ELR (cell line): Measurements from ENCODE around the gene NLGN4X.
"Not testable (repeated sequence)": the region's sequence is repeated elsewhere in the genome, so short reads cannot be mapped to it uniquely, and the experiment has no call there.

Experiments used
- DNase-seq: peaks from one replicate; pipeline ENCODE4 v3.0.0-alpha.2; 2015; ENCODE audit warnings: low read depth

Gene NLGN4X

DNA sequence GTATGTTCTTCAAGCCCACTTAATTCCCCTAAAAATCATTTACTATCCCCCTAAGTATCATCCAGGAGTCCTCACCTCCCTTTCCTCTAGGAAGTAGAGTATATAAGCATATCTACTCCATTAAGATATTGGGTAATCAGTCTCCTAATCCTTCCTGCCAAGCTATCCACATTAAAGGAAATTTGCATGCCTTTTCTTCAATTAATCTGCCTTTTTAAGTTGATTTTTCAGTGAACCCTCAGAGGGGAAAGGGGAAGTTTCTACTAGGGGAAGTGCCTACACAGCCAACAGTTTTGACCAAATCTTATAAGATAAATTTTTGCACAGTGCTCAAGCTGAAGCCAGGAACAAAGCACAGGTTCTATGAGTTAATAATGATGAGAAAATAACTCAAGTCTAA lies 222.8 kb downstream of the NLGN4X start:
- no peak for DNase-seq

DNA sequence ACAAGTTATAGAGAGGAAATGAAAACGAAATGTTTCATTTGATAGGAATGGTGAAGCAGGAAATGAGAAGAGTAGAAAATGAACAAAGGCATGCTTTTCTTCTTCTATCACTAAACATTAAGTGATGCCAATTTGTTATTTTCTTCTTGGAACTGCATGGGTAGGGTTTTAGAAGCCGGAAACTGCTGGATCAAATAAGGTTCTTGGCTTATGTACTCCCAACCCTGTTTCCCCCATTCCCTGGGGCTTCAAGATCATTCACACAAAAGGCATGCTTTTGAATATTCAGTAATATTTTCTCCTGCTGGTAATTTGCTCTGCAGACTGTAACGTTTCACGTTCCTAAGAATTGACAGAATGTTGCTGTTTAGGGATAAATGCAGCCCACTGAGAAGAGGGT lies 224.1 kb downstream of the NLGN4X start:
- no peak for DNase-seq

DNA sequence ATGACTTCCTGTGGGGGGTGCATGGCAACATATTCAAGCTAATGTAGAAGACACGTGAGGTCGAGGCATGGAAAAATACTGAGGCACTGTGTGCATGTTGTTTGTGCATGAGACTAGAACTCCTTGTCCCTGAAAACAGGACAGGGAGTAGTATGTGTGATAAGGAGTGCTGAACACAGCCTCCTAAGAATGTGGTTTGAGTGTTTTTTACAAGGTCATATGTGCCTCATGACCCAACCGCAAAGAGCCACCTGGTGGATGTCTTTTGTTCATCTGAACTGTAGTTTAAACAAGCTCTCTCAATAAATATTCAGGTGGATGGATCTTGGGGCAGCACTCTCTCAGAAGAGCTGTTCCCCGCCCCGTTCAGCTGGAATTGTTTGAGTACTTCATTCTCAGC lies 226.6 kb downstream of the NLGN4X start:
- DNase-seq: no peak

DNA sequence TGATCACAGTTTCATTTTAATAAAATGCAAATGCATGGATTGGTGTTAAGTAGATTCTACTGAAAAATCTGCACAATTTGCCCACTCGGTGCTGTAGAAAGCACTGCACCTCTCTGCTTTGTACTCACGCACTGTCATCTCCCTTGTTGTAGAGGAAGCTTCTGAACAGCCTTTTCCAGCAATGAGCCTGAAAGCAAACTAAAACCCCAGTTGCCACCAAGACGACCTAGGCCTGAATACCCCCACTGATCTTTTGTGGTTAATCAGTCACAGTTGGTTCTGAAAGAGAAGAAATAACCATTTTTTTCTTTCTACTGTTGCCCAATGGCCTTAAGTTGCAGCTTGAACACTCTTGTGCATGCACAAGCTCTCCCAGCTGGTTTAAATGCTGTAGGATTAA lies 229.8 kb downstream of the NLGN4X start:
- no peak for DNase-seq

DNA sequence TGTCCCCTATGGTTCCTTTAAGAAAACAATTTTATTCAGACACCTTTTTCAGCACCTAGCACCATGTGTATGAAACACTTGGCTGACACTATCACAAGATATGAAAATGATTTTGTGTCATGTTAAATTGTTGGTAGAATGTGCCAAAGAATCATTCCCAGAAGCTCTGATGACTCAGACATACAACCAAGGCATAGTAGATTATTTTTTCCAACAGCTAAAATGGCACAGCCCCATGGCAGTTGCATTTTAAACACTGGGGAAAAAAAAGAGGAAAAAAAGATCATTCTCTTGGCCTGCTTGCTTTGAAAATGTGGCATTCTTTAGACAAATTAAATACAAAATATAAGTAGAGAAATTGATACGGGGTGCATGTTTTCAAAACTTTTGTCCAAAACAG lies 230.2 kb downstream of the NLGN4X start:
- DNase-seq: no peak

DNA sequence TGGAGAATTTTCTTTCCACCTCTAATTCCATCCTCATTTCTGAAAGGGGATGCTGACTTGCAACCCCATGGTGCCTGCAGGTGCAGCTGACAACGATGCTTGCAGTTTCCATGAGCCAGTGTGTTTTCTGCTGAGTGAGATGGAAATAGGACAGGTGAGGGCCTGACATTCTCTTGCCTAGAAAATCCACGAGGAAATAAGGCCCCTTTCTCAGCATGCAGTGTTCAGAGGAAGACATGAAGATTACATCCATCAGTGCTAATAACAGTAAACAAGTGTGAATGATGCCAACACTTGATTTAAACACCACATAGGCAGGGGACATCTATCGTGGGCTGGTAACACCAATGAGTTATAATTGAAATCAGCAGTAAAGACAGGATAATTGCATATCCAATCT lies 237.3 kb downstream of the NLGN4X start:
- no peak for DNase-seq

DNA sequence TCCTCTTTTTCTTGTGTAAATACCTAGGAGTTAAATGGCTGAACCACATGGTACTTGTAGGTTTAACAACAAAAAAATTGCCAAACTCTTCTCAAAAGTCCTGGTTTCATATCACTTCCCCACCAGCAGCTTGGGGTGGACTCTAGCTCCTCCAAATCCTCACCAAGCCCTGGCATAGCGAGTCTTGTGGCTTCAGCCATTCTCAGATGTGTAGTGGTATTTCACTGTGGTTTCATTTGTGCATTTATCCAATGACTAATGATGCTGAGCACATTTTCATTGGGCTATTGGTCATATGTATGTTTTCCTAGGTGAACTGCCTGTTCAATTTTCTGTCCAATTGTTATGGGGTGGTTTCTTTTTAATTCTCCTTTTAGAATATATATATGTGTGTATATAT lies 249.3 kb downstream of the NLGN4X start:
- DNase-seq: no peak

DNA sequence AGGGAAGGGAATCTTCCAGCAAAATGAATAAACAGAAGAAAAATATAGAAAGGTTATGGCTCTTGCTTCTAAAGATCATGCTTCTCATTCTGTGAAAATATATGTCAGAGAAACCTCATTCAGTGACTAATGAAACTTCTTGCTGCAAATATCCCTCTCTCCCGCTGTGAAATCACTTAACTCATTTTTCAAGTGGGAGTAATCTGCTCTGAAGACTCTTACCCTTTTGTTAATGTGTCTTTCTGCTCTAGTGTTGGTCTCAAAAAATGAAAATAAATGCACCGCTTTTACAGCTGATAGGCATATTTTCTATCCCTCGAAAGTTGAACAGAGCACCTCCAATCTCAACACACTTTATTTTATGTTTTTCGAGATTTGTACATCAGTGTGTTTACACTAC lies 252.3 kb downstream of the NLGN4X start:
- DNase-seq: no peak

DNA sequence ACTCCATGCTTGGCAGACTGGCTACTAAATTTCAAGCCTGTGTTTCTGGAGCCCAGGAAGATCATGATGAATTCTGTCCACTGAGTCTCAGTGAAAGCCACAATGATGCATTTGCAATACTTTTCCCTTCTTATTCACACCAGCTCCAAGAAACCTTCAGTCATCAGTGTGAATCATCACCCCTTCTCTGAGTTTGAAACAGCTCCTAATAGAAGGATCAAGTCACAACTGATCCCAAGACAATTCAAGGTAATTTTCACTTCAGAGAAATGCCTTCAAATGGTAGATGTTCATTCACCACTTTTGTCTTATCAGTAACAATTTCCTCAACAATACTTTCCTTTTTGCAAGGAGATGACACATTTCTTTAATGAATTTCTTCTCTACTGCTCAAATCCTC lies 257.4 kb downstream of the NLGN4X start:
- no peak for DNase-seq

DNA sequence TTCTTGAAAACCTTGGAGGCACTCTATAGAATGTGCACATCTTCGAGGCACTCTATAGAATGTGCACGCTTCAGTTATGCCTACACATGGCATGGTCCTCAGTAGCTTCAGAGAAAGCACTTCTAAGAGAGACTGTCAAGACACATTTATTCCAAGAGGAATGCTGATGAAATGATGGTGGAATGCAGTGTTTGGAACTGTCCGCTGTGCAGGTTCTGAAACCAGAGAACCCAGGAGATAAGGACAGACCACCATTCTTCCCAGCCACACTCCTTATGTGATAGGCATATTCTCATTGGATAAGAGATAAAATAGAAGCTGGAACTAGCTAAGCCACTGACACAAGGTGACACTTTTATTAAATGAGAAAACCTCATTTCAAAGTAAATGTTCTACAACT lies 263.3 kb downstream of the NLGN4X start:
- DNase-seq: no peak

DNA sequence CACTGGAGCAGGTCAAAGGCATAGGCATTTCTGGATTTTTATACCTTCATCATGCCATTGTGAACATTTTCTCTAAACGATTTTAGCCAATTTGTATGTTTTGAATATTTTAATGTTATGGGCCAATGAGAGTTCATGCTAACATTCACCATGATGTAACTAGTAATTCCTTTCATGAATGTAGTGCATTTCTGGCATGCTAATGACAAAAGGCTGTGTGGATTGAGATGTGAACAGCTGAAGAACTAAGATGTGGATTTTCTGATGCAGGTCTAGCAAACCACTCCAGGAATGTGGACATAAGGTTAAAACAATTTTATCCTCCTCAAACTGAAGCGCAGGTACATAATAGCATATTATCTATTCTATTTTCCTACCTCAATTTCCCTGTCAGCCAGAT lies 269.4 kb downstream of the NLGN4X start:
- DNase-seq: no peak

DNA sequence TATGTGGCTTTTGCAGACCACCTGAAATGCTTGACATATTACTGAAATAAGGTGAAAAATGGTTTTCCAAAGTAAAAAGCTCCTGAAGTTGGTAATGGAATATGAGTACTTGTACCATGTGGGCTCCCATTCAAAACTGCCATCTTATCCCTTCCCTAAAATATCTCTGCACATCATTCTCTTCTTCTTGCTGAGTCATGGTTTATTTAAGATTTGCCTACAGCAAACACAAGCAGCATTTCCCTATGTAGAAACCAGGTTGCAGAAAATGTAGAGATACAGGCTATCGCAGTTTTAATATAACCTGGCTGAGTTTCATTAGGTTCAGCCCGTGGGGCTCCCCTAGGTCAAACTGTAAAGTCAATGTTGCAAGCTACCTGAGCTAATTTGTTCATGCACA lies 270.1 kb downstream of the NLGN4X start:
- DNase-seq: no peak

DNA sequence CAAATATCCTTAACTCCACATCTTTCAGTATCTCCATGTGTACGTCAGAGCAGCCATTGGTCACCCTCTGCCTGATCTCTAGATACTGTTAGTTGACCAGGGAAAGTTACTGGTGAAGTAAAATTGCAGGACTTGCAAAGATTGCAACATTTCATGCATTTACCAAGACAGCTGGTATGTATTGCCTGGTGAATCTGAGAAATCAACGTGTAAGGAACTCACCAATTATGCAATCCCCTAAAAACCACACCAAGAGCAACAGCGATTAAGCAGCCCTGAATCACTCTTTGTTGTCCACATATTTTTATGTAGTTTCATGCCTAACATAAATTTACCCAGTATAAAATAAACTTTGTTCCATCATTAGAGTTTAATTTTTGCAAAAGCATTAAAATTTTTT lies 271.2 kb downstream of the NLGN4X start:
- DNase-seq: no peak

DNA sequence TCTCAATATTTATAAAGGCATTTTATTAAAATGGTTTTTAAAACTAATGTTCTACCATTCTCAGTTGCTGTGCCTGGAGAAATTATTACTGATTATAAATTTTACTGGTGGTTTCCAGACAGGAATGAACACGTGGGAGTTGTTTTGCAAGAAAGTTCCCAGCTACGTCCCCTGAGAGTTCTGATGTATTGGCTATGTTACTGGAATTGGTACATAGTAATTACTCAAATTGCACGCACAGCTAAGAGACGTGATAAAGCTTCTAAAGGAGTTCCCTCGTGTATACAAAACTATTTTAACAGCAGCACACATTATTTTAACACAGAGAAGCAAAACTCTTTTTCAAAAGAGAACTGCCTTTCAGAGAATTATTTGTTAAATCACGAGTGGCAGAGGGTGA lies 292.2 kb downstream of the NLGN4X start:
- no peak for DNase-seq

DNA sequence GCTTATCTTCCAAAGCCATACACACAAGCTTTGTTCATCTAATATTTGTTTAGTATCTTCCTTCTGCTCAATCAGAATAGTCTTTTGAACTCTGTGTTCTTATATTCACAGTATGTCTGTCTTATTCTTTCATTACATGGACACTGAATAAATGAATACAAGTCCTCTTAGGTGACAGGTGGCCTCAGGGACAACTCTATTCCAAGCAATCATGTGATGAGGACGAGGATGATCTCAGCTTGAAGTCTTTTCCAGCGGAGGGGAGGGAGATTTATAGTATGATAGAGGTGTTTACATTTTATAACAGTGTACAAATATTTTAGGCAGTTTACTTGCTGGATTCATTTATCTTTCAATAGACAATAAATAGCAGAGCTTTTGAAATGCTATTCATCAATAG lies 300.4 kb downstream of the NLGN4X start:
- DNase-seq: no peak

DNA sequence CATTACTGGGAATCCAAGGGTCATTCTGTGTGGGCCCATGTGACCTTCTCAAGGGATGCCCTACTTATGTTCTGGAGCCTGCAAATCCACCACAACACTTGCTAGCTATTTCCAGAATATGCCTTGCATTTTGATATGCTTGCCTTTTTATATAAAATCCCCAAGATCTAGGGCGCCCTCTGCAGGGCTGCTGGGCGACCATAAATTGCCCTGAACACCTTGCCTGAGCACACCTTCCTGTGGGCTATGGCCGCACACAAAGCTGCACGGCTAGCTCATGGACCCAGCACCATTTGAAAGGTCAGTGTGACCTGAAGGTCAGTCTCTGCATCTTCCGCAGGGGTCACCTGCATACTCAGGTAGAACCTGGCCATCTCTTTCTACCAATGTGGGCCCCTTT lies 311.7 kb downstream of the NLGN4X start:
- DNase-seq: no peak

DNA sequence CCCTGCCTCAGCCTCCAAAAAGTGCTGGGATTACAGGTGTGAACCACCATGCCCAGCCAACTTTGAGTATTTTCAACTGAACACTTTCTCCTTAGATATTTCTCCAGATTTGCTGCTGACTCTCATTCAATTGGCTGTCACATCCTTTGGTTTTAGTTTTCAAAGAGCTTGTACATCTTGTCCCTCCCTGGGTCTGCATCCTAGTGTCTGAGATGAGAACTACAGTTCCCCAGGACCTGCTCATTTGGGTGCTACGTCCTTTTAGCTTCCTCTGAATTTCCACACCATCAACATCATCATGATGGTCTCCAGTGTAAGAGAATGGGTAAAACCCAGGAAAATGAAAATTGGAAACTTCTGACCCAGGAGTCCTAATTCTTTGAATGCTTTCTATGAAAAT lies 312.9 kb downstream of the NLGN4X start:
- no peak for DNase-seq

DNA sequence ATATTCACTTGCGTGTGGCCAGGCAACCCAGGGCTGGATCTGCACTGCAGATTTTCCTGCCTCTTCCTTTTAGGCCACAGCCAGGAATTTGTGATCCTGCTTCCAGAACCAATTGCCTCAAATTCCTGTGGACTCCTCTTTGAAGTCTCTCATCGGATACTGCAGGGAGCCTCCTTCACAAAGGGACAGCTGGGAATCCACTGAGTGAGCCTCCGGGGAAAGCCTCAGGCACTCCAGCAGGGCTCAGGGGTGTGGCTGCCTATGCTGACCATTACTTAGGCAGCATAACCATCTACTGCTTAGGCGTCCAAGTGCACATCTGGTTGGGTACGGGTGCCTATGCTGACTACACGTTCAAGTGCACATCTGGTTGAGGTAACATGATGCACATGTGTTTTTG lies 321.5 kb downstream of the NLGN4X start:
- no peak for DNase-seq

DNA sequence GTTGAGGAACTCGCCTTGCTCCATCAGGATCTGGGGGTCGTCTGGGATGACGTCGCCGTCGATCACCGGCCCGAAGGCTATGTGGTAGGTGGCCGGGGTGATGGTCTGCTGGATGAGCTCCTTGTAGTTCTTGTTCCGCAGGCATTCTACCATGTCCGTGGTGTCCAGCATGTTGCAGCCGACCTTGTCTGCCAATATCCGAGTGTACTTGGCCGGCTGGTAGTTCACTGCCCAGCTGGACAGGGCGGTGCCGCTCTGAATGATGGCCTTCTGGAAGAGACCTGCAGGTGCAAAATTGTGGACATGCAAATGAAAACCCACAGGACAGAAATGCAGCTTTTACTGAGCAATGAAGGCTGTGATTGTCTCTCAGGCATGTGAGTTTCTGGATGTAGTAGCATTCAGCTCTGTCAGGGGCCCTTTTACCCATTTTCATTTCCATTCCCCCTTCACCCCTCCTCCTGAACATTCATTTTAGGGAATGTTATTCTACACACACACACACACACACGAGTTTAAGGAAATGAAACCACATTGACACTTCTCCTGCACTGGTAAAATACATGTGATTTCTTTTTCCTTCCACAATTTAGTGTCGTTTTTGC lies 325.0 kb downstream of the NLGN4X start:
- not testable (repeated sequence) for DNase-seq

DNA sequence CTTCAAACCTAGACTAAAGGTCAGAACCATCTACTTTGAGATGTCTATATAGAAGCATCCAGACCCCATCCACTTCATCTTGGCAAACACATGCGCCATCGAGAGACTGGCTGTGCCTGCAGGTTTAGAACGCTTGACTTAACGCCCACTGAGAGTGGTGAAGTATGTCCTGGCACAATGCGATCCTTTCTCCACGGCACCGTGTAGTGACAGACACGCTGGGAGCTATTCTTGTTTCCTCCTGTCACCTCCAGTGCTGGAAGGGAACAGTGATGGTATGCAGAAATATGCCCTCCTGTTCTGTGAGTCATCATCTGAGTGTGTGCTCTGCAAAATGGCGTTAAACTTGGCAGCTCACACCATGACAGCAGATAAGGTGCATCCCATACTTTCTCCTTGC lies 330.2 kb downstream of the NLGN4X start:
- DNase-seq: no peak

DNA sequence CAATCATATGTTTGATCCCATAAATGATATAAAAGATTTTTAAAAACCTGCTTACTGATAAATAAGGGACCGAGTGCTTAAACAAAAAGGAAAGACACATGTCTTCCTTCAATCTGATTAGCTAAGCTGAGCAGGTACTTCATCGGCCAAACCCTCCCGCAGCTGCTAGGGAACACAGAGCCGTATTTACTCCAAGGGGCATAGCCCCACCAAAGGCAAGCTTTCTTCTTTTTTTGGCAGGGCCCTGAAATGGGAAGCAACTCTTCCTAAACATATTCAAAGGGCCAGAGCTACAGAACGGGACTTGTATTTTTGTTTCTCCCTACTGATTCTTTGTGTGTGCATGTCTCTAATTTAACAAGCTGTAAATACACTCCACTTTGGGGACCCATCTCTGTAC lies 337.3 kb downstream of the NLGN4X start:
- no peak for DNase-seq

DNA sequence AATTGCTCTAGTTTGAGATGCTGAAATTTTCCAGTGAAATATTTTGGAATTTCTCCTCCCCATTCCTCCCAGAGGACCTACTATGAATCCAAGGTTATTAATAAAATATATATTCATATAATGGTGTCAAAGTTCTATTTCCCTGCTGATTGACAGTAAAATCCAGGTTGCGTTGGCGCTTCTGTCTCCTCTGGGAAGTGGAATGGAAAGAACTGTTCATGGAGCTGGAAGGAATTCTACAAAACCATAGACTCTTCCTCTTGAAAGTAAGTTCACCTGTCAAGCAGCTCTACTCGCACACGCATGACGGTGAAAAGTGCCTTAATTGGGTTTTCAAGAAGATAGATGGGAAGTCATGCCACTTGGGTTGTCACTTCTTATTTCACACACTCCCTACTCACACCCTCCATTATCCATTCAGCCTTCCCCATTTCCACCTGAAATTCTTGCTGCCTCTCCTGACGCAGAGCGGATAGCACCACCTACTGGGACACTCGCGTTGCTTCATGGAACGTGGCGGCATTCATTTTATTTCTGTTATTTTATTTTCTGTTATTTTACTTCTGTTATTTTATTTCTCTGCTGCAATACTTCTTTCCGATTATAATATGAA lies 351.6 kb downstream of the NLGN4X start:
- no peak for DNase-seq

DNA sequence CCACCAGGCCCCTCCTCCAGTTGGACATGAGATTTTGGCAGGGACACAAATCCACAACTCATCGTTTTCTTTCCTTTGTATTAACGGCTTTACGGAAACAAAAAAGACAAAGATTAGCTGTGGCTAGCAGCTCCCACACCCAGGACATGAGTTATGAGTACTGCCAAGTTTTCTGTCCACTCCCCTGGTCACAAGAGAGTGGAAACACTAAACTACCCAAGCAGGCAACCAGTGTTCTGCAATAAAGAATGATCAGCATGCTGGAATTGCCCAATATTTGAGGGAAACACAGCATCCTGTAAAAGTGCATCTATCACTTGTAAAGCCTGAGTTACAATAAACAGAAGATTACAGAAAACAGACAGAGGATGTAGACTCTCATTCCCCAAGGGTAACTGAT lies 358.4 kb downstream of the NLGN4X start:
- no peak for DNase-seq

DNA sequence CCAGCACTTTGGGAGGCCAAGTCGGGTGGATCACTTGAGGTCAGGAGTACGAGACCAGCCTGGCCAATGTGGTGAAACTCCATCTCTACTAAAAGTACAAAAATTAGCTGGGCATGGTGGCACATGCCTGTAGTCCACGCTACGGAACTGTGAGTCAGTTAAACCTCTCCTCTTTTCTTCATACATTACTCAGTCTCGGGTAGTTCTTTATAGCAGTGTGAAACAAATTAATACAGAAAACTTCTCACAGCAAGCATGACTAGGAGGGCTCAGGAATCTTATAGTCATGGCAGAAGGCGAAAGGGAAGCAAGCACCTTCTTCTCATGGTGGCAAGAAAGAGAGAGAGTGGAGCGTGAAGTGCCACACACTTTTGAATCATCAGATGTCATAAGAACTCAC lies 358.9 kb downstream of the NLGN4X start:
- DNase-seq: no peak

DNA sequence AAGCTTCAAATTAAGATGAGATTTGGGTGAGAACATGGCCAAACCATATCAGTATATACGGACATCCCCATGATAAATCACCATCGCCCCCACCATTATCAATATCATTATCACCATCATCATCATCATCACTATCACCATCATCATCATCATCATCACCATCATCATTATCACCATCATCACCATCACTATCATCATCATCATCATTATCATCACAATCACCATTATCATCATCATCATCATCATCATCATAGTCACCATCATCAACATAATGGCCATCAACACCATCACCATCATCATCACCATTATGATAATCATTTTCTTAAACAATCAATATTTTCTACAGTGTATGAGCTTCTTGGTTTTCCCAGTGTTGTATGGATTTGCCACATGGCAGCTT lies 360.9 kb downstream of the NLGN4X start:
- DNase-seq: no peak
